Endothelial cell of umbilical vein (primary cell): ENCODE results near the gene PDE3A. TPM values are rescaled to one million over a fixed set of nuclear protein-coding genes. Genes with fewer than 3 reads are reported as not detected.

ENCODE experiments used
- BruUV-seq: library from RNA; stranded (reverse); fragments of 400-500 nt; replicated peaks from 2 replicates; lab custom pipeline; 2021; lab: Mats Ljungman, UMichigan
- CTCF ChIA-PET: fragments of 300-600, 350-600 bp; sonication (Branson Sonifier 250); formaldehyde crosslinking; loops from one replicate; lab custom pipeline; 2021; ENCODE audit warnings: antibody characterized with exemption, inconsistent platforms; lab: Charles Lee
- POLR2A ChIA-PET: fragments of 300-600, 350-600 bp; sonication (Branson Sonifier 250); formaldehyde crosslinking; loops from one replicate; lab custom pipeline; 2021; ENCODE audit warnings: antibody characterized with exemption, inconsistent platforms; lab: Charles Lee
- DNase-seq: peaks from one replicate; pipeline ENCODE4 v3.0.0-alpha.2; 2011; ENCODE audit warnings: low read depth, low spot score
- FAIRE-seq: peaks from 2 replicates; lab custom pipeline; 2011; peaks lifted over from hg19 to GRCh38; lab: Jason Lieb, UNC
- H2AFZ ChIP-seq: 2 replicates; pipeline ENCODE4 v1.6.0; 2012; ENCODE audit warnings: low read depth, low read length, control low read depth, inconsistent platforms
- H3K27ac ChIP-seq: 2 replicates; pipeline ENCODE4 v1.5.1; 2011; ENCODE audit warnings: low read depth, mild to moderate bottlenecking, control low read depth, low read length, moderate library complexity; ENCODE audit not compliant: insufficient read depth
- H3K27me3 ChIP-seq, 2 experiments: 2 replicates each; pipeline versions ENCODE4 v1.6.0 to v1.6.1; 2011; ENCODE audit warnings: low read length in 2 of 2, mixed read lengths in 1 of 2; ENCODE audit not compliant: control insufficient read depth in 2 of 2, insufficient read depth in 2 of 2
- H3K36me3 ChIP-seq, 2 experiments: 2 replicates in 1 of 2; 3 replicates in 1 of 2; pipeline ENCODE4 v1.5.1; 2011; ENCODE audit warnings: low read length in 2 of 2, mild to moderate bottlenecking in 1 of 2, moderate library complexity in 1 of 2; ENCODE audit not compliant: control insufficient read depth in 2 of 2, insufficient read depth in 2 of 2; ENCODE audit errors: extremely low read depth in 1 of 2
- H3K4me1 ChIP-seq: 3 replicates; pipeline ENCODE4 v1.5.1; 2011; ENCODE audit warnings: mild to moderate bottlenecking, low read length; ENCODE audit not compliant: control insufficient read depth, insufficient read depth; ENCODE audit errors: extremely low read depth
- H3K4me2 ChIP-seq: 2 replicates; pipeline ENCODE4 v1.6.1; 2011; ENCODE audit warnings: low read length, control low read depth, mixed read lengths; ENCODE audit not compliant: insufficient read depth
- H3K4me3 ChIP-seq, 3 experiments: fragments of 200-600 bp in 1 of 3; sonication (generic), shearing (Covaris generic) in 1 of 3; replicated peaks in 1 of 3; 2 replicates each; pipeline ENCODE4 v1.5.1; 2011 to 2016; ENCODE audit warnings: control low read depth in 3 of 3, low read length in 3 of 3, mild to moderate bottlenecking in 2 of 3, inconsistent platforms in 1 of 3, low read depth in 1 of 3, moderate library complexity in 1 of 3; ENCODE audit not compliant: insufficient read depth in 1 of 3
- H3K79me2 ChIP-seq: 2 replicates; pipeline ENCODE4 v1.6.0; 2012; ENCODE audit warnings: low read length, inconsistent platforms; ENCODE audit not compliant: control insufficient read depth, insufficient read depth
- H3K9ac ChIP-seq: replicated peaks from 2 replicates; pipeline ENCODE3; 2011; ENCODE audit warnings: low read length, control low read depth; ENCODE audit not compliant: insufficient read depth; ENCODE audit errors: extremely low read depth
- H3K9me1 ChIP-seq: replicated peaks from 3 replicates; pipeline ENCODE4 v1.6.0; 2011; ENCODE audit warnings: mild to moderate bottlenecking, low read length; ENCODE audit not compliant: control insufficient read depth, insufficient read depth; ENCODE audit errors: extremely low read depth
- H3K9me3 ChIP-seq: replicated peaks from 2 replicates; pipeline ENCODE4 v1.5.1; 2012; ENCODE audit warnings: low read length, inconsistent platforms; ENCODE audit not compliant: control insufficient read depth, insufficient read depth
- H4K20me1 ChIP-seq: replicated peaks from 2 replicates; pipeline ENCODE3; 2011; ENCODE audit warnings: mild to moderate bottlenecking, low read length; ENCODE audit not compliant: control insufficient read depth, insufficient read depth; ENCODE audit errors: extremely low read depth
- CTCF ChIP-seq, 2 donors: IDR thresholded peaks; 1 replicate in 1 of 2; 2 replicates in 1 of 2; pipeline ENCODE4 v1.5.1; 2011; ENCODE audit warnings: low read length in 2 of 2, mild to moderate bottlenecking in 2 of 2, moderate library complexity in 2 of 2, control low read depth in 1 of 2, inconsistent platforms in 1 of 2, low read depth in 1 of 2; ENCODE audit not compliant: insufficient read depth in 1 of 2; ENCODE audit errors: extremely low read depth in 1 of 2
- EZH2 ChIP-seq: IDR thresholded peaks from 2 replicates; pipeline ENCODE4 v1.6.1; 2012; ENCODE audit warnings: borderline replicate concordance, low read depth, mild to moderate bottlenecking, moderate library complexity, low read length, inconsistent platforms; ENCODE audit not compliant: severe bottlenecking
- FOS ChIP-seq: IDR thresholded peaks from 2 replicates; pipeline ENCODE4 v1.6.1; 2011; ENCODE audit warnings: mild to moderate bottlenecking, low read length, moderate library complexity, borderline replicate concordance; ENCODE audit not compliant: insufficient read depth
- GATA2 ChIP-seq: IDR thresholded peaks from 2 replicates; pipeline ENCODE4 v1.7.0; 2011; ENCODE audit warnings: low read depth, mild to moderate bottlenecking, moderate library complexity, mixed read lengths, low read length; ENCODE audit not compliant: insufficient read length, insufficient read depth
- JUN ChIP-seq: IDR thresholded peaks from 2 replicates; pipeline ENCODE4 v1.6.1; 2011; ENCODE audit warnings: borderline replicate concordance, low read depth; ENCODE audit not compliant: insufficient read length, insufficient read depth
- MAX ChIP-seq: IDR thresholded peaks from 2 replicates; pipeline ENCODE4 v1.6.1; 2011; ENCODE audit not compliant: insufficient read depth, insufficient read length
- MYC ChIP-seq: IDR thresholded peaks from one replicate; pipeline ENCODE4 v1.6.1; 2011; ENCODE audit warnings: mild to moderate bottlenecking, low read depth, low read length
- POLR2A ChIP-seq: IDR thresholded peaks from 2 replicates; pipeline ENCODE4 v1.6.1; 2012; ENCODE audit warnings: low read depth, mild to moderate bottlenecking, control low read depth, low read length
- POLR2AphosphoS5 ChIP-seq: IDR thresholded peaks from 2 replicates; pipeline ENCODE4 v1.6.1; 2012; ENCODE audit warnings: low read depth, mild to moderate bottlenecking, control low read depth, low read length, moderate library complexity; ENCODE audit not compliant: insufficient read depth
- dilution Hi-C: fragments of 300-500 bp; cut with MboI; formaldehyde crosslinking; loops from one replicate; pipeline ENCODE4 v1.15.0; 2019; ENCODE audit warnings: low sequenced_read_pairs; ENCODE audit not compliant: extremely low pct_ligation_motif_present
- intact Hi-C: fragments of 100-400 bp; cut with micrococcal nuclease; formaldehyde crosslinking; loops from one replicate; pipeline ENCODE4 v1.10.0; 2022
- polyA plus RNA-seq, 4 experiments: library from polyadenylated mRNA; depleted of rRNA in 3 of 4; stranded (reverse) in 3 of 4; unstranded in 1 of 4; fragments of >200 nt; gene quantifications; 2 replicates each; pipeline versions ENCODE4 v1.2.1 to v1.2.3, GENCODE V29; 2011 to 2012; ENCODE audit warnings: missing spikeins in 1 of 4
- total RNA-seq: library from RNA; stranded (reverse); gene quantifications from 2 replicates; pipeline ENCODE4 v1.2.3, GENCODE V29; 2021

The PDE3A gene
- total and polyA plus RNA-seq, 2 donors (not counting 3 experiments of a cell fraction or from before 2014, with no cell fraction given): 14.0 to 27.4 TPM

- Histone ChIP-seq H2AFZ (no peak overlapping the region), H3K4me2 (no peak overlapping the region), H3K4me1 (no peaks in the 10 kb centered on the region), H3K9me1 (no peaks in the 10 kb centered on the region), H3K9ac (no peak overlapping the region), H3K36me3 (no peaks in the 10 kb centered on the region), H3K79me2 (no peaks in the 10 kb centered on the region), H3K27me3 (no peaks in the 10 kb centered on the region), H3K4me3 (no peak overlapping the region), H3K27ac (no peak overlapping the region), H4K20me1 (no peaks in the 10 kb centered on the region), H3K9me3 (no peaks in the 10 kb centered on the region)
- TF ChIP-seq POLR2A (no peak), JUN (peak; percentile 9), MAX (no peak), FOS (peak; percentile 78), GATA2 (no peak), EZH2 (no peak), CTCF (IDR thresholded peaks at IDR 0.05; ENCODE audit: extremely low read depth in 1 of 2, insufficient read depth in 1 of 2, low read depth in 1 of 2, low read length in 2 of 2) (no peak), MYC (no peak), POLR2AphosphoS5 (no peak)
- ChIA-PET CTCF (interaction anchor here (1.2 kb wide), 1 partner anchor 25 kb away, joined by 6 read pairs; no protein-coding TSS in a partner anchor), POLR2A (no interaction called here)
- intact Hi-C loops: no loop called here
- no peak for DNase-seq
- FAIRE-seq: no peak
- dilution Hi-C loops: no loop called here
- no TSS peak for BruUV-seq
Observed at GRCh38 chr12:20523658-20524057, 155.3 kb downstream of the PDE3A start.
